Fibroblast of lung (primary cell): ENCODE data around the gene KRT82. TPM values are rescaled to one million over a fixed set of nuclear protein-coding genes. Genes with fewer than 3 reads are reported as not detected.

Source experiments
- DNase-seq, 2 donors: peaks; one replicate each; pipeline versions ENCODE4 v3.0.0 to v3.0.0-alpha.2; 2010; ENCODE audit warnings: low read depth in 2 of 2
- H2AFZ ChIP-seq: 2 replicates; pipeline ENCODE4 v1.5.1; 2012; ENCODE audit warnings: low read length, control low read depth, inconsistent platforms
- H3K27ac ChIP-seq: 2 replicates; pipeline ENCODE4 v1.5.1; 2011; ENCODE audit warnings: low read length, control low read depth; ENCODE audit not compliant: insufficient read depth
- H3K27me3 ChIP-seq: 2 replicates; pipeline ENCODE4 v1.5.1; 2011; ENCODE audit warnings: mild to moderate bottlenecking, low read length; ENCODE audit not compliant: control insufficient read depth, insufficient read depth
- H3K36me3 ChIP-seq: 2 replicates; pipeline ENCODE4 v1.5.1; 2011; ENCODE audit warnings: low read length; ENCODE audit not compliant: control insufficient read depth, insufficient read depth
- H3K4me1 ChIP-seq: 2 replicates; pipeline ENCODE4 v1.5.1; 2011; ENCODE audit warnings: low read length; ENCODE audit not compliant: control insufficient read depth, insufficient read depth; ENCODE audit errors: extremely low read depth
- H3K4me2 ChIP-seq: 2 replicates; pipeline ENCODE4 v1.5.1; 2011; ENCODE audit warnings: low read length, control low read depth; ENCODE audit not compliant: insufficient read depth; ENCODE audit errors: extremely low read depth
- H3K4me3 ChIP-seq, 4 experiments: fragments of 200-600 bp in 1 of 4; sonication (generic) in 1 of 4; replicated peaks in 1 of 4; 2 replicates each; pipeline ENCODE4 v1.5.1; 2011 to 2016; ENCODE audit warnings: low read length in 4 of 4, low read depth in 3 of 4, mild to moderate bottlenecking in 3 of 4, control low read depth in 2 of 4, inconsistent platforms in 1 of 4, mixed read lengths in 1 of 4; ENCODE audit not compliant: insufficient read depth in 1 of 4; ENCODE audit errors: control extremely low read depth in 1 of 4
- H3K79me2 ChIP-seq: 2 replicates; pipeline ENCODE4 v1.5.1; 2012; ENCODE audit warnings: mild to moderate bottlenecking, low read length, inconsistent platforms; ENCODE audit not compliant: control insufficient read depth, insufficient read depth
- H3K9ac ChIP-seq: 2 replicates; pipeline ENCODE4 v1.5.1; 2011; ENCODE audit warnings: mild to moderate bottlenecking, low read length, control low read depth; ENCODE audit not compliant: insufficient read depth
- H3K9me3 ChIP-seq: 2 replicates; pipeline ENCODE4 v1.5.1; 2012; ENCODE audit warnings: low read depth, low read length; ENCODE audit not compliant: control insufficient read depth, insufficient read depth
- H4K20me1 ChIP-seq: 2 replicates; pipeline ENCODE4 v1.5.1; 2011; ENCODE audit warnings: low read length; ENCODE audit not compliant: control insufficient read depth, insufficient read depth; ENCODE audit errors: extremely low read depth
- EZH2 ChIP-seq: IDR thresholded peaks from 2 replicates; pipeline ENCODE4 v1.5.1; 2012; ENCODE audit warnings: low read length, control low read depth, mild to moderate bottlenecking; ENCODE audit errors: missing control alignments
- polyA plus RNA-seq, 2 donors: library from polyadenylated mRNA; depleted of rRNA in 1 of 2; stranded (reverse) in 1 of 2; unstranded in 1 of 2; fragments of >200 nt; gene quantifications; 2 replicates each; pipeline ENCODE4 v1.2.1, GENCODE V29; 2011 to 2012; ENCODE audit warnings: missing spikeins in 1 of 2
- total RNA-seq: library from RNA; depleted of rRNA; stranded (reverse); fragments of >200 nt; gene quantifications from 2 replicates; pipeline ENCODE4 v1.2.1, GENCODE V29; 2014
- TF ChIP-seq, protein P1 (sequence below), 2 donors: IDR thresholded peaks in 1 of 2; conservative IDR thresholded peaks in 1 of 2; 1 replicate in 1 of 2; 2 replicates in 1 of 2; pipeline ENCODE4 v1.5.1; 2011 to 2012; ENCODE audit warnings: low read length in 2 of 2, control low read depth in 1 of 2, inconsistent platforms in 1 of 2, low read depth in 1 of 2, mild to moderate bottlenecking in 1 of 2

Gene KRT82
- total and polyA plus RNA-seq, 2 donors (not counting 1 experiment from before 2014, with no cell fraction given), result not detected

DNA sequence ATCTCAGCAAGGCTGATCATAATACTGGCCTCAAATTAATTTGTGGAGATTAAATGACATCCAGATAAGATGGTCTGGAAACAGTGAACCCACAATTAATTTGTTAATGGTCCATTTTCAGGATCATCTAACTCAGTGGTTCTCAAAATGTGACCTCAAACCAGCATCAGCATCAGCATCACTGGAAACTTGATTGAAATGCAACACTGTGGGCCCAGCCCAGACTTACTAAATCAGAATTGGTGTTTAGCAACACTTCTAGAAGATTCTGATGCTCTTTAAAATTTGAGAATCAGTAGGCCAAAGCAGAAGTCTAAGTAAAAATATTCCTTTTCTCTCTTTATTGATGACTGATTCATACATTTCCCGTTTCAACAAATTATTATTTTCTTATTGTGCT is 10.7 kb upstream of the KRT82 start:
- H4K20me1 ChIP-seq, result no peaks in the 10 kb centered on the region
- H2AFZ ChIP-seq, result no peak overlapping the region
- TF ChIP-seq, protein P1, sequence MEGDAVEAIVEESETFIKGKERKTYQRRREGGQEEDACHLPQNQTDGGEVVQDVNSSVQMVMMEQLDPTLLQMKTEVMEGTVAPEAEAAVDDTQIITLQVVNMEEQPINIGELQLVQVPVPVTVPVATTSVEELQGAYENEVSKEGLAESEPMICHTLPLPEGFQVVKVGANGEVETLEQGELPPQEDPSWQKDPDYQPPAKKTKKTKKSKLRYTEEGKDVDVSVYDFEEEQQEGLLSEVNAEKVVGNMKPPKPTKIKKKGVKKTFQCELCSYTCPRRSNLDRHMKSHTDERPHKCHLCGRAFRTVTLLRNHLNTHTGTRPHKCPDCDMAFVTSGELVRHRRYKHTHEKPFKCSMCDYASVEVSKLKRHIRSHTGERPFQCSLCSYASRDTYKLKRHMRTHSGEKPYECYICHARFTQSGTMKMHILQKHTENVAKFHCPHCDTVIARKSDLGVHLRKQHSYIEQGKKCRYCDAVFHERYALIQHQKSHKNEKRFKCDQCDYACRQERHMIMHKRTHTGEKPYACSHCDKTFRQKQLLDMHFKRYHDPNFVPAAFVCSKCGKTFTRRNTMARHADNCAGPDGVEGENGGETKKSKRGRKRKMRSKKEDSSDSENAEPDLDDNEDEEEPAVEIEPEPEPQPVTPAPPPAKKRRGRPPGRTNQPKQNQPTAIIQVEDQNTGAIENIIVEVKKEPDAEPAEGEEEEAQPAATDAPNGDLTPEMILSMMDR (conservative IDR thresholded peaks at IDR 0.05 in 1 of 2, IDR thresholded peaks at IDR 0.05 in 1 of 2; ENCODE audit: low read depth in 1 of 2, low read length in 2 of 2), result no peak
- no peak for TF ChIP-seq EZH2
- no peak overlapping the region for H3K4me3 ChIP-seq
- peaks cover 4% of the 10 kb centered on the region for H3K4me1 ChIP-seq
- no peak overlapping the region for H3K27ac ChIP-seq
- H3K27me3 ChIP-seq, result peaks cover 2% of the 10 kb centered on the region
- DNase-seq, result no peak
- no peak overlapping the region for H3K4me2 ChIP-seq
- no peaks in the 10 kb centered on the region for H3K79me2 ChIP-seq
- H3K9ac ChIP-seq, result no peak overlapping the region
- H3K9me3 ChIP-seq, result no peaks in the 10 kb centered on the region
- H3K36me3 ChIP-seq, result no peaks in the 10 kb centered on the region

DNA sequence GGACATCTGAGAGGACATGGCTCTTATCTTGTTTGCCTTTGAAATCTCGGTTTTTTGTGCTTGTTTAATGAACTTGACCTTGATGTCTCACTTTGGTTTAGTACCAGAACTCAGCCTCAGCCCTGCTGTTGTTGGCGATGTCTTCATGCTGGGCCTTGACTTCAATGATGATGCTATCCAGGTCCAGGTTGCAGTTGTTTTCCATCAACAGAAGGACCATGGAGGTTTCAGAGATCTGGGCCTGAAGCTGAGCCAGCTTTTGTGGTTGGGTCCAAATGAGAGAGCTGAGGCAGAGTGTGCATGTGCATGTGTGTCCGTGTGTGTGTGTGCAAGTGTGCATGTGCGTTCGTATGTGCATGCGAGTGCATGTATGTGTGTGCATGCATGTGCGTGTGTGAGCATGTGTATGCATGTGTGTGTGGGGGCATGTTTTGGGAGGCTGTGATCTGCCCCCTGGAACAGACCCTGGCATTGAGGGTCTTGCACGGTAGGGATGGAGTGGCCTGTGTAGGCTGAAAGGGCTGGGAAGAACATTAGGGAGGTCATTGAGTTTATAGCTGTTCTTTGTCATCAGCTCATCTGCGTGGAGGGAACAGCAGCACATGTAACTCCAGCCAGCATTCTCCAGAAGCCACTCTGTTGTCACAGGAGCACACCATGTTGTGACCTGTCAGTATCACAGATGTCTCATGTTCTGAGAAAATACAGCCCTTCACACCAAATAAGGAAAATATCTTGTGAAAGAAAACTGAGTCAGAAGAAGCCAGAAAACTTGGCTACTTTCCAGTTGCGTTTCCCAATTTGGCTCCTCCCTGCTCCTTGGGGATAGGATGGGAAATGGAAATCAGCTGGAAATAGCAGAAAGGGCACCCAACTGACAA is 10.0 kb upstream of the KRT82 start:
- H3K79me2 ChIP-seq, result no peaks in the 10 kb centered on the region
- no peaks in the 10 kb centered on the region for H4K20me1 ChIP-seq
- TF ChIP-seq, protein P1 (conservative IDR thresholded peaks at IDR 0.05 in 1 of 2, IDR thresholded peaks at IDR 0.05 in 1 of 2; ENCODE audit: low read depth in 1 of 2, low read length in 2 of 2), result no peak
- no peak for TF ChIP-seq EZH2
- H2AFZ ChIP-seq, result no peak overlapping the region
- no peak overlapping the region for H3K27ac ChIP-seq
- no peaks in the 10 kb centered on the region for H3K9me3 ChIP-seq
- H3K4me1 ChIP-seq, result peaks cover 4% of the 10 kb centered on the region
- H3K4me3 ChIP-seq, result no peak overlapping the region
- H3K9ac ChIP-seq, result no peak overlapping the region
- H3K27me3 ChIP-seq, result peaks cover 2% of the 10 kb centered on the region
- peak; percentile 63 to 93 for DNase-seq
- no peak overlapping the region for H3K4me2 ChIP-seq
- no peaks in the 10 kb centered on the region for H3K36me3 ChIP-seq

DNA sequence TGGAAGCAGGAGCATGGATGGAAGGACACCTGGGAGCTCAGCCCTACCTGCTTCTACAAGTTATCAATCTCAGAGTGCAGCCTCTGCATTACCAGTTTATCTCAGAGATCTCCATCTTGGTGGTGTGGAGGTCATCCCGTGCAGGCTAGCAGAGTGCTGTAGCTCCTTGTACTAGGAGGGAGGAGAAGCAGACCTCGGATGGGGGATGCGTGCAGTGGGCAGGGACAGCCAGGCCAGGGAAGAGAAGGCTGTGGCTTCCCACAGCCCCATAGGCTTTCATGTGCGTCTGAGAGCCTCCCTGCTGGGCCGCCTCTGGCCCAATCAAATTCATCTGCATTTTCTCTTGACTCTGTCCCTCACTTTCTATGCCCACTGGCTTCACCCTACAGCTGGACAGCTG is 8.8 kb upstream of the KRT82 start:
- no peak for TF ChIP-seq EZH2
- TF ChIP-seq, protein P1 (conservative IDR thresholded peaks at IDR 0.05 in 1 of 2, IDR thresholded peaks at IDR 0.05 in 1 of 2; ENCODE audit: low read depth in 1 of 2, low read length in 2 of 2), result no peak
- no peak overlapping the region for H2AFZ ChIP-seq
- H3K4me1 ChIP-seq, result peaks cover 4% of the 10 kb centered on the region
- H4K20me1 ChIP-seq, result no peaks in the 10 kb centered on the region
- H3K27me3 ChIP-seq, result no peaks in the 10 kb centered on the region
- DNase-seq, result no peak
- H3K9ac ChIP-seq, result no peak overlapping the region
- H3K9me3 ChIP-seq, result no peaks in the 10 kb centered on the region
- H3K36me3 ChIP-seq, result no peaks in the 10 kb centered on the region
- H3K4me3 ChIP-seq, result no peak overlapping the region
- no peak overlapping the region for H3K4me2 ChIP-seq
- H3K79me2 ChIP-seq, result no peaks in the 10 kb centered on the region
- no peak overlapping the region for H3K27ac ChIP-seq
